Measurements from ENCODE around the gene GJA3.

The GJA3 gene

DNA sequence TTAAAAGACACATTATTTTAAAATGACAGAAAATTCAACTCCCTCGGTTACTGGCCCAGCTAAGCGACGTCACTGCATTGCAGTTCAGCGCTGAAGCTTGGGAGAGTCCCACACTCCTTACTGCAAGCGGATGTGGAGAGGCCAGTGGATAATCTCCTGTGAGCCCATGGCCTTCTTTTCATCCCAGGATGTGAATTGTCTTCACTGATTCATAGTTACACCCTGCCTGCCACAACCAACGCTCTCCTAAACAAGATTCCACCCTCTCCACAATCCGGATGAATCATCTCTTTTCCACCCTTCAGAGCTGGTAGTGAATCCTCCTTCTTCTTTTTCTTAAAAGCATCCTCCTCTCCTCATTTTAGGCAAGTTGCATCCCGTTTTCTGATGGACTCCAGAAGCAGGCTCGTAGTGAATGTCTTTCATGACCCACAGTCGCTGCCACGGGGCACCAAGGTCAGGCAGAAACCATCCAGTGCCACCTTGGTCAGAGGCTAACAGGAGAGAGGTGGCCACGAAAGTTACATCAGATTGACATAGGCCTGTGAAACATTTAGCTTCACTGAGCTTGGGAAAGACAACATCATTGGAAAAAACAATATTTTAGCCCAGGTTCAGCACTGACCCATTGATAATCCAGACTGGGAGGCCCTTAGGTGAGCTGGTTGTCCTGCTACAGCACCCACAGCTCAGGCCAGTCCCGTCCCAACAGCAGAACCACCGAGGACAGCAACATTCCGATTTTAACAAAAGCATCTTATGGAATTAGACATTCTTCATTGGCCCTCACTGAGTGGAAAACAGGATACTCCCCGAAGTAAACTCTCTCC is 29.8 kb upstream of the GJA3 start:
- no peak overlapping the region for H3K9ac ChIP-seq
- no peaks in the 10 kb centered on the region for H3K36me3 ChIP-seq (ENCODE audit: insufficient read depth)
- H3K4me1 ChIP-seq (ENCODE audit: low read depth, poor library complexity, severe bottlenecking): peaks cover 32% of the 10 kb centered on the region
- no peaks in the 10 kb centered on the region for H3K79me2 ChIP-seq (ENCODE audit: insufficient read depth, low read depth)
- TF ChIP-seq, protein P1, sequence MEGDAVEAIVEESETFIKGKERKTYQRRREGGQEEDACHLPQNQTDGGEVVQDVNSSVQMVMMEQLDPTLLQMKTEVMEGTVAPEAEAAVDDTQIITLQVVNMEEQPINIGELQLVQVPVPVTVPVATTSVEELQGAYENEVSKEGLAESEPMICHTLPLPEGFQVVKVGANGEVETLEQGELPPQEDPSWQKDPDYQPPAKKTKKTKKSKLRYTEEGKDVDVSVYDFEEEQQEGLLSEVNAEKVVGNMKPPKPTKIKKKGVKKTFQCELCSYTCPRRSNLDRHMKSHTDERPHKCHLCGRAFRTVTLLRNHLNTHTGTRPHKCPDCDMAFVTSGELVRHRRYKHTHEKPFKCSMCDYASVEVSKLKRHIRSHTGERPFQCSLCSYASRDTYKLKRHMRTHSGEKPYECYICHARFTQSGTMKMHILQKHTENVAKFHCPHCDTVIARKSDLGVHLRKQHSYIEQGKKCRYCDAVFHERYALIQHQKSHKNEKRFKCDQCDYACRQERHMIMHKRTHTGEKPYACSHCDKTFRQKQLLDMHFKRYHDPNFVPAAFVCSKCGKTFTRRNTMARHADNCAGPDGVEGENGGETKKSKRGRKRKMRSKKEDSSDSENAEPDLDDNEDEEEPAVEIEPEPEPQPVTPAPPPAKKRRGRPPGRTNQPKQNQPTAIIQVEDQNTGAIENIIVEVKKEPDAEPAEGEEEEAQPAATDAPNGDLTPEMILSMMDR (conservative IDR thresholded peaks at IDR 0.05; ENCODE audit: low read depth, low read length): no peak
- H3K27ac ChIP-seq: no peak overlapping the region
- H3K4me2 ChIP-seq: peak overlapping the region; percentile 86
- no peak overlapping the region for H3K4me3 ChIP-seq (IDR thresholded peaks at IDR 0.05; ENCODE audit: insufficient read depth, low read depth, low read length)
- H3K27me3 ChIP-seq (ENCODE audit: insufficient read depth, low read depth): peaks cover 11% of the 10 kb centered on the region
- no peaks in the 10 kb centered on the region for H4K20me1 ChIP-seq (ENCODE audit: insufficient read depth)
- no peak overlapping the region for H2AFZ ChIP-seq (ENCODE audit: low read depth)

DNA sequence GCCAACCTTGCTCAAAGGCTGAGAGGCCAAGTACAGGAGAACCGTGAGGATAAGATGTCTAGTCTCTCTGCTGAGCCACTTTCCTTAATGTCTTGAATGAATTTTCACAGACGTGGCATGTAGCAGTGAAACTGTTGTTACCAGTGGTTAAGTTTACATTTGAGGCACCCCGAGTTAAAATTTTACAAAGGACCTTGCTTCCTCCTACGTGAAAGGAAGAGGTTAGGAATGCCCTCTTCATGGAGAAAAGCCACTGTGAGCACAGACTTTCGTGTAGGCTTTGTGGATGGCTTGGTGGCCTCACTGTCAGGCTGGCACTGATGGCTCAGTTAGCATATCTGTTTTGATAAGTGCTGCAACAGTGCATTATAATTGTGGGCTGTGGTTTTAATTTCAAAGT is 29.2 kb upstream of the GJA3 start:
- TF ChIP-seq, protein P1 (conservative IDR thresholded peaks at IDR 0.05; ENCODE audit: low read depth, low read length): no peak
- H3K79me2 ChIP-seq (ENCODE audit: insufficient read depth, low read depth): no peaks in the 10 kb centered on the region
- no peak overlapping the region for H3K9ac ChIP-seq
- H3K36me3 ChIP-seq (ENCODE audit: insufficient read depth): no peaks in the 10 kb centered on the region
- H3K27ac ChIP-seq: no peak overlapping the region
- no peak overlapping the region for H3K4me3 ChIP-seq (IDR thresholded peaks at IDR 0.05; ENCODE audit: insufficient read depth, low read depth, low read length)
- H3K27me3 ChIP-seq (ENCODE audit: insufficient read depth, low read depth): peaks cover 8% of the 10 kb centered on the region
- no peak overlapping the region for H3K4me2 ChIP-seq
- H4K20me1 ChIP-seq (ENCODE audit: insufficient read depth): no peaks in the 10 kb centered on the region
- peaks cover 32% of the 10 kb centered on the region for H3K4me1 ChIP-seq (ENCODE audit: low read depth, poor library complexity, severe bottlenecking)
- H2AFZ ChIP-seq (ENCODE audit: low read depth): no peak overlapping the region

DNA sequence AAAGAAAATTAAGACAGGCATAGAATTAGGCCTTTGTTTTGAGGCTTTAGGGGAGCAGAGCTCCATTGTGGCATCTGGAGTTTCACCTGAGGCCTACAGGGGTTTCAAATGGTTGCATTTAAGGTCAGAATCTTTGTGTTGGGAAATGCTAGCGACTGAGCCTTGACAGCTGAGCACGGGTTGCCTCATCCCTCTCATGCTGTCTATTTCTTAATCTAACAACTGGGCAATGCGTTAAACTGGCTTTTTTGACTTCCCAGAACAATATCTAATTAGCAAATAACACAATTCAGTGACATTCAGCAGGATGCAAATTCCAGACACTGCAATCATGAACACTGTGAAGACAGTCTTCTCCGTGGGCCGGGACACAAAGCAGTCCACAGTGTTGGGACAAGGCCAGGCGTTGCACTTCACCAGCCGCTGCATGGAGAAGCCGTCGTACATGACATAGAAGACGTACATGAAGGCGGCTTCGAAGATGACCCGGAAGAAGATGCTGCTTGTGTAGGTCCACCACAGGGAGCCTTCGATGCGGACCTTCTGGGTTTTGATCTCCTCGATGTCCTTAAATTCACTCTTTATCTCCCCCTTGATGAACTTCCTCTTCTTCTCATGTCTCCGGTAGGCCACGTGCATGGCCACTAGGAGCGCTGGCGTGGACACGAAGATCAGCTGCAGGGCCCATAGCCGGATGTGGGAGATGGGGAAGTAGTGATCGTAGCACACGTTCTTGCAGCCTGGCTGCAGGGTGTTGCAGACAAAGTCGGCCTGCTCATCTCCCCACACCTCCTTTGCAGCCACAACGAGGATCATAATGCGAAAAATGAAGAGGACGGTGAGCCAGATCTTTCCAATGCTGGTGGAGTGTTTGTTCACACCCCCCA is 28.1 kb upstream of the GJA3 start:
- peak overlapping the region; percentile 9; the same call in 1 of the 2 replicates for H3K4me2 ChIP-seq
- no peaks in the 10 kb centered on the region for H3K36me3 ChIP-seq (ENCODE audit: insufficient read depth)
- peaks cover 4% of the 10 kb centered on the region; the same call in 1 of the 2 replicates for H3K27me3 ChIP-seq (ENCODE audit: insufficient read depth, low read depth)
- H2AFZ ChIP-seq (ENCODE audit: low read depth): no peak overlapping the region
- H3K4me1 ChIP-seq (ENCODE audit: low read depth, poor library complexity, severe bottlenecking): peaks cover 30% of the 10 kb centered on the region
- no peak overlapping the region for H3K9ac ChIP-seq
- H4K20me1 ChIP-seq (ENCODE audit: insufficient read depth): no peaks in the 10 kb centered on the region
- TF ChIP-seq, protein P1 (conservative IDR thresholded peaks at IDR 0.05; ENCODE audit: low read depth, low read length): no peak
- H3K79me2 ChIP-seq (ENCODE audit: insufficient read depth, low read depth): no peaks in the 10 kb centered on the region
- H3K4me3 ChIP-seq (IDR thresholded peaks at IDR 0.05; ENCODE audit: insufficient read depth, low read depth, low read length): no peak overlapping the region
- no peak overlapping the region for H3K27ac ChIP-seq

DNA sequence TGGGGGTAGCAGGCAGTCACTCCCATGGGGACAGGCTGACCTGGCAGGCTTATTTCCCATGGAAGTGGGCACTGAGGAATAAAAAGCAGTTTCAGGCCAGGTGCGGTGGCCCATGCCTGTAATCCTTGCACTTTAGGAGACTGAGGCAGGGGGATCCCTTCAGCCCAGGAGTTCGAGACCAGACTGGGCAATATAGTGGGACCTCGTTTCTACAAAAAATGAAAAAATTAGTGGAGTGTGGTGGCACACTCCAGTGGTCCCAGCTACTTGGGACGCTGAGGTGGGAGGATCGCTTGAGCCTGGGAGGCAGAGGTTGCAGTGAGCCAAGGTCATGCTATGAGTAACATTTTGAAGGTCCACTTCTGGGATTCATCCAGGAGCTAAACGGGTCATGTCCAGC is 25.9 kb upstream of the GJA3 start:
- Histone ChIP-seq H3K27ac (no peak overlapping the region), H3K4me1 (ENCODE audit: low read depth, poor library complexity, severe bottlenecking) (peaks cover 33% of the 10 kb centered on the region), H4K20me1 (ENCODE audit: insufficient read depth) (no peaks in the 10 kb centered on the region), H3K79me2 (ENCODE audit: insufficient read depth, low read depth) (no peaks in the 10 kb centered on the region), H3K36me3 (ENCODE audit: insufficient read depth) (no peaks in the 10 kb centered on the region), H3K27me3 (ENCODE audit: insufficient read depth, low read depth) (no peaks in the 10 kb centered on the region), H3K4me2 (no peak overlapping the region), H2AFZ (ENCODE audit: low read depth) (no peak overlapping the region), H3K9ac (no peak overlapping the region), H3K4me3 (IDR thresholded peaks at IDR 0.05; ENCODE audit: insufficient read depth, low read depth, low read length) (no peak overlapping the region)
- TF ChIP-seq, protein P1 (conservative IDR thresholded peaks at IDR 0.05; ENCODE audit: low read depth, low read length): no peak
